ENCODE data around the gene MELTF.

- TF ChIP-seq POLR2A (IDR thresholded peaks at IDR 0.05) (no peak), CTCF (IDR thresholded peaks at IDR 0.05) (no peak), EP300 (IDR thresholded peaks at IDR 0.05) (no peak), POLR2AphosphoS5 (IDR thresholded peaks at IDR 0.05) (no peak)
Measured at GRCh38 chr3:197064771-197065170, 35.2 kb upstream of the MELTF start.
